Subcutaneous adipose tissue (tissue), 4 donors: ENCODE data around the gene FSTL5. TPM values are rescaled to one million over a fixed set of nuclear protein-coding genes. Genes with fewer than 3 reads are reported as not detected.

ENCODE experiments used
- CTCF ChIP-seq: fragments of 450-650 bp; IDR thresholded peaks from one replicate; pipeline ENCODE4 v1.5.1; 2016; ENCODE audit warnings: low read depth, mild to moderate bottlenecking, control low read depth, antibody characterized with exemption, moderate library complexity
- total RNA-seq, 4 donors: library from RNA; depleted of rRNA; stranded (reverse); fragments of >200 nt; gene quantifications; one replicate each; pipeline ENCODE4 v1.1.0, GENCODE V29; 2016

Gene FSTL5
- total RNA-seq, 4 donors from 2014 or later = 0.33 TPM; not detected in 3

- no peak for TF ChIP-seq CTCF
These were observed 396.7 kb downstream of the FSTL5 start for GRCh38 chr4:161767116-161767515.

- TF ChIP-seq CTCF = no peak
These were observed 401.0 kb downstream of the FSTL5 start for GRCh38 chr4:161762796-161763195.

GRCh38 chr4:161760008-161760407 is 403.8 kb downstream of the FSTL5 start:
- no peak for TF ChIP-seq CTCF

- no peak for TF ChIP-seq CTCF
These were observed 434.9 kb downstream of the FSTL5 start for GRCh38 chr4:161728929-161729328.

GRCh38 chr4:161721947-161722346 is 441.9 kb downstream of the FSTL5 start:
- no peak for TF ChIP-seq CTCF

GRCh38 chr4:161717084-161717483 is 446.7 kb downstream of the FSTL5 start:
- no peak for TF ChIP-seq CTCF

GRCh38 chr4:161714931-161715330 is 448.9 kb downstream of the FSTL5 start:
- TF ChIP-seq CTCF = no peak
